ACHN (cell line): ENCODE measurements around the gene F2RL2.
A peak's percentile ranks its signal among the peaks of the same experiment; 100 is the strongest.

ENCODE experiments used
- DNase-seq: peaks from one replicate; pipeline ENCODE4 v3.0.0-alpha.2; 2015
- in situ Hi-C: cut with HindIII; loops from 2 replicates; pipeline ENCODE4 v1.10.0; 2017; ENCODE audit warnings: low sequenced_read_pairs, low pct_ligation_motif_present, low pct_unique_long_range_greater_than_20kb

Gene F2RL2

DNA sequence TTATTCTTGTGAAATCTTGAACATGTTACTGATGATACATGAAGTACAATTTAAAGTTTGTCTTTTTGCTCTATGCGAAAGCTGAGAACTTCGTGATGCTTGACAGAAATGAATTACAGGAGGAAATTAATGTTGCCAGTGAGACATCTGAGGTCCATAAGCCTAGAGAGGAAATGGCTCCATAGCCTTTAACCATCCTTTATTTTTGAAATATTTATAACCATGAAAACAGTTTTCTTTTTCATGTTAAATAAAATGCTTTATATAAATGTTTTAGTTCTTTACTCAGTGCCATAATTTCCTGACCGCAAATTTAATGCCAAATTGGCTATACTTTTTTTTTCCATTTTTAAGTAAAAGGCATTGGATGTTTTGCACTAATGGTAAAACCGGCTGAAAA, 29.1 kb downstream of the F2RL2 start:
- no peak for DNase-seq
- in situ Hi-C loops, result no loop called here

DNA sequence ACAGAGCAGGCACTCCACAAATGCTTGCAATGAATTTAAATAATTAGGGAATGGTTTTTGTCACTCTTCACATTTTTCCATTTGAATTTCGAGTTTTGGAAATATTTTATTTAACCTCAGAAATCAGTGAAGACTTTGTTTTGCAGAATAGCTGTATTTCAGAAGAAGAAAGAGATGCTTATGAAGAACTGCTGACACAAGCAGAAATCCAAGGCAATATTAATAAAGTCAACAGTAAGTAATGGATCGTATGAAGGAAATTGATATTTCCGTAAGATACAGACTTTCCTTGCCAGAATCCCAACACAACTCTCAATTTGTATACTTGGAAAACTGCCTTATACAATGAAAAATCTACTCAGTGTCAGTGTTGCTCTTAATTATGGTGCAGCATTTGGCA, 30.5 kb downstream of the F2RL2 start:
- DNase-seq, result no peak
- in situ Hi-C loops, result no loop called here

DNA sequence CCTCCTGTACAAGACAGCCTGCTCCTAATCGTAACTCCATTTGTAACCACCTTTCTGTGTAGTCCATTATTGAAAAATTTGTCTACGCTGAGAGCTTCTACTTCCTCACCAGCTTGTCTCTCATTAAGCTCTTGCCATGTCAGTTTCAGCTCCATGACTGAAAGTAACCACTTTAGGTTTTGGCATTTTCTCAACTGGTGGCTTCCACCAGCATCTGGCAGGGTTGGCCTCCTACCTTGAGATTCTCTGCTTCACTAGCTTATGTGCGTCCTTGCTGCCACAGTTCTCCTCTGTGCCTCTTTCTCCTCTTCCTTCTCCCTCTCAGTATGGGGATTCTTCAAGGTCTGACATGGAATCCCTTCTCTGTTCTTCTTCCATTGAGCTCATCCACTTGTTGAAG, 31.8 kb downstream of the F2RL2 start:
- no peak for DNase-seq
- in situ Hi-C loops, result no loop called here

DNA sequence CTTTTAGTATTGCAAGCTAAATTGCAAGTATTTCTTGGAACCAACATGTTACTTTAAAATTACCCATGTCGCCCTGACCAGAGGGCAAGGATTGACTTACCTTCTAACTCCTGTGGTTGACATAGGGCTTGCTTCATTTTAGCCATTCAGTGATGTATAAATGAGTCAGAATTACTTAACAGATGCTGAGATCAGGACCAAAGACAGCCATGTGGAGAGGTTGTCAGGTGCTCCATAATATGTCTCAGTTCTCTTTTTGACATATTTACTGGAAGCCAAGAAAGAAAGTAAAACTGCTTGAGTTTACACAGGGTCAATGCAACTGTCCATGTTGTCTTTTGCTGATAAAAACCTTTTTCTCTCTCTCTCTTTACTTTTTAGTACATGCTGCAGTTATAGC, 33.2 kb downstream of the F2RL2 start:
- no peak for DNase-seq

DNA sequence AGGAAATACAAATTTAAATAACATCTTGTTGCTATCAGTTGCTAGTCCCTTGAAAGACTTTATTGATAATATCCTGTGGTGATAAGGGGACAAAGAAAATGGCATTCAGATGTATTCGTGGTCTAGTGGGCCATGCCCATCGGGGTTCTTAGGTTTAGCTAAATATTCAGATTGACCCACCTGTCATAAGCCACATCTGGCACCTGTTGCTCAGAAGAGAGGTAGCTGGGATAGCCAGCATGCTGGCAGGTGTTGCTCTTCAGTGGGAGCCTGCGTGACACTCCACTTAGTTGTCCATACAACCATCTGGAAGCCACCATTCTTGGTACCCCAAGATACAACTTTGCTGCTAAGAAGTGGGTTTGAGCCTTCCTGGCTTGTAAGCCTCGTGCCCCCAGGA, 36.7 kb downstream of the F2RL2 start:
- no peak for DNase-seq
- in situ Hi-C loops, result no loop called here

More for the DNA sequence above, 33.2 kb downstream of the F2RL2 start:
- in situ Hi-C loops, result no loop called here

DNA sequence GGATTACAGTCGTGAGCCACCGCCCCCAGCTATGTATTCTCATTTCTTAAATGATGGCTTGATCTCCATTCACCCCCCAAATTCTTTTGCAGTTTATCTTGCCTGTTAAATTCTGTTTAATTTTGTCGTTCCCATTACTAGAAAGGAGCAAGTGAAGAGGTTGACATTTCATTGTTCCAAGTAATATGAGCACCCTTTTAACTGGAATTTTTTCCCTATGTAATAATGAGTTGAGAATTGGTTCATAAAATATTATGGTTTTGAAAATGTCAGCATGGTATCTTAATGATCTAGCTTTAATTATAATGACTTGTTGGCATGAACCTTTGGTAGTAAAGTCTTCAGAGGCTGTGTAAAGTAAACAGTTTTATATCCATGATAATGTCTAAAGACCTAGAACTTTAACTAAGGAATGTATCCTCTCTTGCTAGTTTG, 37.4 kb downstream of the F2RL2 start:
- no peak for DNase-seq

DNA sequence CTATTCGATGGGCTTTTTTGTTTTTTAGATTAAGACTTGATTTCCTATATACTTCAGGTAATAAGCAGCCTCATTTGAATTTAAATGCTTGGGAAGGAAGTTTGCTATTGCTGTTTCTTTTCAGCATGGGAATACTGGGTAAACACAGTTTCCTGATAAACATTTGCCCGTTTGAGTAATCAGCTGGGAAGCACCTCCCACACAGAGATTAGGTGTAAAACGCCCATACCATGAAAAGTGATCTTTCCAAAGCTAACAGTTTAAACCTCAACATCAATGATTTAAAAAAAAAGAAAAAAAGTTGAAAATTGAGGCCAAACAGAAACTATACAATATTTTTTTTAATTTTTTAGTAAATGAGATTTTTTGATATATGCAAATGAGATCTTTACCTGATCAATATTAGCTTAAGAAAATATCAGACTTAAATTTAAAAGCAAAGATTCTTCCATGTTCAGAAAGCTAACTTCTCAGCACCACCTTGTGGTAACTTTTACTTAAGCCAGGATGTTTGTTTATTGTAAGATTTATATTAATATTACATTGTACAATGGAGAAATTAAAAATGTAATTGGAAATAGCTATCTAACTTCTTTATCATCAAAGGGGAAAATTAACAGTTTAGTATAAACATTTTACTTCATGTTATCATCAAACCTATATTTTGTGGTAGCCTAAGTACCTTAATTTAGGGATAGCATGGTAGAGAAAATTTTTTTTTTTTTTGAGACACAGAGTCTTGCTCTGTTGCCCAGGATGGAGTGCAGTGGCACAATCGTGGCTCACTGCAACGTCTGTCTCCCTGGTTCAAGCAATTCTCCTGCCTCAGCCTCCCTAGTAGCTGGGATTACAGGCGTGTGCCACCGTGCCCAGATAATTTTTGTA, 39.8 kb downstream of the F2RL2 start:
- DNase-seq, result peak; percentile 6
- in situ Hi-C loops, result no loop called here

More for the DNA sequence above, 37.4 kb downstream of the F2RL2 start:
- in situ Hi-C loops, result no loop called here

DNA sequence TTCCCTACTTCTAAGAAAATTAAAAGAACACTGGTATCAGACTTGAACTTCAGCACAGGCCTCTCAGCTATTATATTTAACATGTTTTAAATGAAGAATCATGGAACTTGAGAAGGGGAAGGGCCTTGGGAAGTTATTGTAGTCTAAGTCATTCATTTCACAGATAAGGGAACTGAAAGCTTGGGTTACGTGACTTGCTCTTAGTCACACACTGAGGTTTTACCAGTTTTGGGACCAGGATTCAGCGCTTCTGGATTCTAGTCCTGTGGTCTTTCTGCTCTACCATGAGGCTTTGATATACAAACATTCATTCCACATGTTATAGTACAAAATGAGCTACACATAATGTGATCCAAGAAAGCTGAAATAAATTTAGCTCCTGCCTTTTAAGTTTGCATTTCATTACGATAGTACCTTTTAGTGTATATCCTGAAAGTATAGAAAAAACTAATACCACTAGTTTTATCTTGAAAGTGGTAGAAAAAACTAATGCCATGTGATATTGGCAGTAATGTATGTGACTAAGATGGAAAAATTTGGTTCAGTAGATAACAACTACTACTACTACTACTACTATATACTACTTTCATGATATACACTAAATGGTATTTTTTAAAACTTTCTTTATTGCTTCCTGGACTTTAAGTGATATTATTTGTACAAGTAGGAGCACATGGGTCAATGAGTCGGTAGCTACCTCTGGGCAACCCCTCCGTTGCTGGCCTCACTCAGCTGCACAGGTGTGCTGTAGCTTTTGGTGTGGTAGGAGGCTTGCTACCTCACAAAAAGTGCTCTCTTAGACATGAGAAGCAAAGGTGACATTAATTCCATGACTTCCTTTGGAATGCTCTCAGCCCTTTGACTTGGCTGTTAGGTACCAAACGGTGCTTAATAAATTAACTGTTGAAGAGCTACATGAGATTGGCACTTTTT, 40.7 kb downstream of the F2RL2 start:
- in situ Hi-C loops, result no loop called here
- DNase-seq, result no peak

DNA sequence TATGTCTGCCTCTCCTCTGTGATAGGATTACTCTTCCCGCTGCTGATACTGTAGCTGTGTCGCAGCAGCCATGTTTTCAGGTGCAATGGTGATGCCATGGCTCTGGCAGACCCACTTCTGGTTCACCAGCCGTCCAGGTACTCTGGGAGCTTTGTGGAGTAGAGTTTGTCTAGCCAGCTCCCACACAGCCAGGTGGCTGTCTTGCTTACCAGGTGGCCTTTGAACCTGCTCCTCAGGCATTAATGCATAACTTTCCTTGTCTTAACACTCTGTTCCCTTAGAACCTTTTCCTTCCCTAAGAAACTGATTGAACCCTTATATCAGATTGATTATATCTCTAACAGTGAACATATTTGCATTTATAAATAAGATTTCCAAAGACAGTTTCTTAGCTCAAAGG, 42.2 kb downstream of the F2RL2 start:
- no peak for DNase-seq
- in situ Hi-C loops, result no loop called here

DNA sequence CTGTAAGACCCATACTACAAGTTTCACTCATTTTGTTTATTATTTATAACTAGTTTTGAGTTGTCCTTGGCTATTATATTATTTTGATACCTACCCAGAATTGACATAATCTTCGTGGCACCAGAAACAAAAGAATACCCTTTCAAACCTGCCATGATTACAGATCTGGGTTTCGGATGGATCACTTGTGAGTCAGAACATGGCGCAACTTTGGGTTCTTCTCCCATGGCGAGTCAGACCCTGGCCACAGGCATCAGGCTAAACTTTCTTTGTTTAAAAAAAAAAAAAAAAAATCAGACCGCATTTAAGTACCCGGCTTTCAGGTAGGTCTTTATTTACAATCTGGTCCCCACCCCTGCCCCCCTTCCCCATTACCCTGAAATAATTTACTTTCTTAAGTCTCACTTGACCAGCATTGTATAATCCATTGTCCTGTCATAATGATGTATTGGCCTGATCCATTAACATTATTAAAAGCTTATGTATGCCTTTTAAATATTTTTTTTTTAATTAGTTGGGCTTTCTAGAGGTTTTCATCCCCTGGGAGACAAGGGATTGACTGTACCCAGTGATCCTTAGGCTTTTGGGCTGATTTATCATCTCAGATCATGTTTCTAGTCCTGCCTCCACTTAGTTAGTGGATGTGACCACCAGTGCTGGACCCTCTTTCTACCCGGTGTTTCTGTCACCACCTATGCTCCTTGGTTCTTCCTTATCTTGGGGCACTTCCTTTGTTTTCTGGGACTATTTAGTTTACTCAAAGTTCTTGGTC, 43.9 kb downstream of the F2RL2 start:
- no peak for DNase-seq
- in situ Hi-C loops, result no loop called here

DNA sequence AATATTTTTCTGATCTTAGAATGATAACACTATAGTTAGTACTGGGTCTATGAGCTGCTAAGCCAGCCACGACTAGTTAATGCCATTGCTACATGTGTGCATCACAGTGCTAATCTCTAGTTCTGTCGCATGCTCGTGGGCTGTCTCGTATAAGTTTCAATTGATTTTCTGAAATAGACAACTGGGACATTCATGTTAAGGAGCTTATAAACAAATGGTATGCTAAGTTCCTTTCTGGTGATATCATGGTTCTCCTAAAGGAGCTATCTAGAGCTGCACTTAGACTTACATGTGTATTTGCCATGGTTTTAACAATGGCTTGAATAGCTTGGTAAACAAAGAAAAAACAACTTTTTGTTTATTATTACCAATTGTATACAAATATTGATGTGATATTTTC, 46.2 kb downstream of the F2RL2 start:
- in situ Hi-C loops, result no loop called here

DNA sequence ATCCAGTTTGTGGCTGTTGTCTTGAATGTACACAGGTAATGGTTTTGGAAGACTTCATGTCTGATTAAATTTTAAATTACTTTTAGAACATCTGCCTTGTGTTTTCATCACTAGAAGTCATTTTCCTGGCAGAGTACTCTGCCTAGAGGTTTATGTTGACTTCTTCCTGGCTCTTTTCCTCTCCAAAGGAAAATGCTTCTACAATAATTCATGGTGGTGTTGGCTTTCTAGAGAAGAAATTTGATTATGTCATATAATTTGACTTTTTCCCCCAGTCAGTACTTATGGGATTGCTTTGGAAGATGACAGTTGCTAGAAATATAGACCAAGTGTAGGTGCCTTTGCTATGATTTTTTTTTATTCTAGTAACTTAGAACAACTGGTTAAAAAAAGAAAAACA, 46.8 kb downstream of the F2RL2 start:
- in situ Hi-C loops, result no loop called here
- no peak for DNase-seq

More for the DNA sequence above, 46.2 kb downstream of the F2RL2 start:
- no peak for DNase-seq

DNA sequence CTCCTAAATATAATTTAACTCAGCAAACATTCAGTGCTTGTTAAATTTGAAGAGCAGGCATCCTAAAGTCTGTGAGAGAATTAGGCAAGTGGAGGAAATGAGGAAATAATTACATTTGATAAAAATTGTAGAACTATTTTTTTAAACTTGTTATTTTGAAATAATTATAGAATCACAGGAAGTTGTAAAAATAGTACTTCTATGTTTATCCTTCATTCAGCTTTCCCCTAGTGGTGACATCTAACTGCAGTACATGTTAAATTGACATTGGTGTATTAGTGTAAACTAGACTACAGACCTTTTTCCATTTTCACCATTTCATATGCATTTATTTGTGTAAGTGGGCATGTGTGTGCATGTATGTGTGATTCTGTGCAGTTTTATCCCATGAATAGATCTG, 51.6 kb downstream of the F2RL2 start:
- DNase-seq, result no peak
- in situ Hi-C loops, result no loop called here

DNA sequence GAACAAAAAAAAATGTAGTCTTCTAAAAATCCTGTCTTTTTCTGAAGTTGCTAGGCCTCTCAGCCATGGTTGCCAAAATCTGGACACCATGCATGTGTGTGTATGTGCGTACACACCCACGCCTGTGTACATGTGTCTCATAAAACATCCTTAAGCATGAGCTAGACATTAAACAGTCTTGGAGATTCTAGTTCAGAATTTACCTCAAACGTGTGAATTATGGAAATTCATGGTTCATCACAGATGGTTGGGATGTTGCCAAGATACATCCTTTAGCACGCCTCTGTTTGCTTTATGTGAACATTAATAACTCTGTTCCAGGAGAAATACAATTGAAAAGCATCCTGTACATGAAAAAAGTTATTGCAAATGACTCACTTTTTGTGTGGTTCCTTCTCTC, 53.0 kb downstream of the F2RL2 start:
- in situ Hi-C loops, result no loop called here
- no peak for DNase-seq
